Panc1 (cell line): ENCODE data around the gene AATF. TPM values are rescaled to one million over a fixed set of nuclear protein-coding genes. Genes with fewer than 3 reads are reported as not detected.

ENCODE experiments used
- ATAC-seq: fragments of 200-7000 bp; cut with Tn5 transposase; 2 replicates; pipeline ENCODE4 v1.9.1; 2020; ENCODE audit warnings: mild to moderate bottlenecking, moderate library complexity
- BruUV-seq: library from RNA; stranded (reverse); fragments of 400-500 nt; replicated peaks from 2 replicates; lab custom pipeline; 2021; lab: Mats Ljungman, UMichigan
- CTCF ChIA-PET: fragments of 300-600 bp; sonication (Branson Sonifier 250); formaldehyde crosslinking; loops from one replicate; lab custom pipeline; 2022; ENCODE audit warnings: antibody characterized with exemption; lab: Charles Lee
- POLR2A ChIA-PET: fragments of 300-600 bp; sonication (Branson Sonifier 250); formaldehyde crosslinking; loops from one replicate; lab custom pipeline; 2022; ENCODE audit warnings: antibody characterized with exemption; lab: Charles Lee
- DNase-seq: peaks from one replicate; pipeline ENCODE4 v3.0.0-alpha.2; 2010; ENCODE audit warnings: low read depth, low spot score
- H3K27ac ChIP-seq: 2 replicates; pipeline ENCODE4 v1.5.1; 2011; ENCODE audit warnings: mild to moderate bottlenecking, low read length, inconsistent platforms
- H3K27me3 ChIP-seq: fragments of 200-500 bp; sonication (Bioruptor generic); 2 replicates; pipeline ENCODE4 v1.6.0; 2014; ENCODE audit warnings: low read length, inconsistent platforms; ENCODE audit not compliant: control insufficient read depth, insufficient read depth
- H3K36me3 ChIP-seq: fragments of 200-500 bp; sonication (Bioruptor generic); 2 replicates; pipeline ENCODE4 v1.5.1; 2014; ENCODE audit warnings: inconsistent platforms, mild to moderate bottlenecking, low read length, moderate library complexity; ENCODE audit not compliant: control insufficient read depth, insufficient read depth
- H3K4me1 ChIP-seq: 2 replicates; pipeline ENCODE4 v1.5.1; 2011; ENCODE audit warnings: inconsistent platforms, mild to moderate bottlenecking, low read length, moderate library complexity; ENCODE audit not compliant: control insufficient read depth, insufficient read depth
- H3K4me3 ChIP-seq, 2 experiments: 2 replicates each; pipeline ENCODE4 v1.5.1; 2011 to 2012; ENCODE audit warnings: low read depth in 2 of 2, low read length in 2 of 2, mild to moderate bottlenecking in 2 of 2, inconsistent platforms in 1 of 2, moderate library complexity in 1 of 2
- H3K9me3 ChIP-seq: fragments of 200-500 bp; sonication (Bioruptor generic); 2 replicates; pipeline ENCODE4 v1.5.1; 2014; ENCODE audit warnings: low read depth, mild to moderate bottlenecking, inconsistent platforms, low read length, moderate library complexity; ENCODE audit not compliant: control insufficient read depth, insufficient read depth
- POLR2AphosphoS5 ChIP-seq: IDR thresholded peaks from 2 replicates; pipeline ENCODE4 v1.6.1; 2012; ENCODE audit warnings: mild to moderate bottlenecking, low read depth, low read length, moderate library complexity
- REST ChIP-seq, 2 experiments: IDR thresholded peaks; 2 replicates each; pipeline ENCODE4 v1.6.1; 2011 to 2012; ENCODE audit warnings: low read depth in 2 of 2, control low read depth in 1 of 2, low read length in 1 of 2, mild to moderate bottlenecking in 1 of 2, moderate library complexity in 1 of 2; ENCODE audit not compliant: insufficient read depth in 1 of 2
- SIN3A ChIP-seq: IDR thresholded peaks from 2 replicates; pipeline ENCODE4 v1.6.1; 2012; ENCODE audit warnings: low read depth, mild to moderate bottlenecking, low read length, moderate library complexity, borderline replicate concordance; ENCODE audit not compliant: insufficient read depth
- TCF7L2 ChIP-seq: IDR thresholded peaks from 2 replicates; pipeline ENCODE4 v1.6.1; 2011; ENCODE audit warnings: mild to moderate bottlenecking, low read depth, low read length, inconsistent platforms
- in situ Hi-C: cut with HindIII; loops from 2 replicates; pipeline ENCODE4 v1.10.0; 2016; ENCODE audit warnings: low sequenced_read_pairs, low pct_unique_long_range_greater_than_20kb
- intact Hi-C: fragments of 100-400 bp; cut with micrococcal nuclease; formaldehyde crosslinking; loops from one replicate; pipeline ENCODE4 v1.10.0; 2022; ENCODE audit not compliant: unreplicated experiment
- total RNA-seq: library from RNA; stranded (reverse); gene quantifications from one replicate; pipeline ENCODE4 v1.2.1, GENCODE V29; 2021; ENCODE audit not compliant: unreplicated experiment
- TF ChIP-seq, protein P1 (sequence below): fragments of 450-650 bp; IDR thresholded peaks from 2 replicates; pipeline ENCODE4 v1.5.1; 2017; ENCODE audit warnings: mild to moderate bottlenecking

Gene AATF
- total RNA-seq, 1 experiment from 2014 or later = 58.1 TPM

- in situ Hi-C loops = no loop called here
- Histone ChIP-seq H3K27ac (no peak overlapping the region), H3K4me3 (no peak overlapping the region), H3K4me1 (no peaks in the 10 kb centered on the region), H3K27me3 (no peaks in the 10 kb centered on the region), H3K9me3 (no peaks in the 10 kb centered on the region), H3K36me3 (peaks cover 8% of the 10 kb centered on the region; the same call in 1 of the 2 replicates)
- intact Hi-C loops = no loop called here
- BruUV-seq = no TSS peak
- ChIA-PET POLR2A (no interaction called here), CTCF (no interaction called here)
- ATAC-seq (no peak), DNase-seq (no peak)
- TF ChIP-seq TCF7L2 (no peak), SIN3A (no peak), POLR2AphosphoS5 (no peak), REST (IDR thresholded peaks at IDR 0.05; ENCODE audit: insufficient read depth in 1 of 2, low read depth in 2 of 2, low read length in 1 of 2) (no peak)
- TF ChIP-seq, protein P1, sequence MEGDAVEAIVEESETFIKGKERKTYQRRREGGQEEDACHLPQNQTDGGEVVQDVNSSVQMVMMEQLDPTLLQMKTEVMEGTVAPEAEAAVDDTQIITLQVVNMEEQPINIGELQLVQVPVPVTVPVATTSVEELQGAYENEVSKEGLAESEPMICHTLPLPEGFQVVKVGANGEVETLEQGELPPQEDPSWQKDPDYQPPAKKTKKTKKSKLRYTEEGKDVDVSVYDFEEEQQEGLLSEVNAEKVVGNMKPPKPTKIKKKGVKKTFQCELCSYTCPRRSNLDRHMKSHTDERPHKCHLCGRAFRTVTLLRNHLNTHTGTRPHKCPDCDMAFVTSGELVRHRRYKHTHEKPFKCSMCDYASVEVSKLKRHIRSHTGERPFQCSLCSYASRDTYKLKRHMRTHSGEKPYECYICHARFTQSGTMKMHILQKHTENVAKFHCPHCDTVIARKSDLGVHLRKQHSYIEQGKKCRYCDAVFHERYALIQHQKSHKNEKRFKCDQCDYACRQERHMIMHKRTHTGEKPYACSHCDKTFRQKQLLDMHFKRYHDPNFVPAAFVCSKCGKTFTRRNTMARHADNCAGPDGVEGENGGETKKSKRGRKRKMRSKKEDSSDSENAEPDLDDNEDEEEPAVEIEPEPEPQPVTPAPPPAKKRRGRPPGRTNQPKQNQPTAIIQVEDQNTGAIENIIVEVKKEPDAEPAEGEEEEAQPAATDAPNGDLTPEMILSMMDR = no peak
Observed at GRCh38 chr17:37100231-37100630, 151.5 kb downstream of the AATF start.

DNA sequence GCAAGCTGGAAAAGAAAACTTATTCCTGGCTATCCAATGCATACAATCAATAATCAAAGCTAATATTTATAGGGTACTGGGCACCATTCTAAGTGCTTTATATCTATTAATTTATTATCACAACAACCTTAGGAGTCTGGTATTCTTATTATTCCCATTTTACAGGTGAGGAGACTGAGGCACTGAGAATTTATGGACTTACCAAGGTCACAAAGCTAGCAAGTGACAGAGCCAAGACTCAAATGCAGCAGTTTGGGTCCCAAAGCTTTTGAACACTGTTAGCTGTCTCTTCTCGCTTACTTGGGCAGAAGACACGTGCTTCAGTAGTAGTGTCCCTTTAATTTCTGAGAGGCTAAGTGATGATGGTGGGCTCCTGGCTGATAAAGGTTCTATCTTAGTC lies 152.6 kb downstream of the AATF start:
- POLR2A ChIA-PET = interaction anchor here (0.7 kb wide), 1 partner anchor 303 kb away, joined by 5 read pairs; no protein-coding TSS in a partner anchor
- CTCF ChIA-PET = no interaction called here
- BruUV-seq = no TSS peak

More for the DNA sequence above, 152.6 kb downstream of the AATF start:
- TF ChIP-seq, protein P1 = no peak
- TF ChIP-seq REST (IDR thresholded peaks at IDR 0.05; ENCODE audit: insufficient read depth in 1 of 2, low read depth in 2 of 2, low read length in 1 of 2) = no peak
- no peak for TF ChIP-seq SIN3A
- TF ChIP-seq TCF7L2 = no peak
- no peak for TF ChIP-seq POLR2AphosphoS5
- H3K27ac ChIP-seq = no peak overlapping the region
- intact Hi-C loops = no loop called here
- no peaks in the 10 kb centered on the region for H3K9me3 ChIP-seq
- no peaks in the 10 kb centered on the region for H3K4me1 ChIP-seq
- no peak overlapping the region for H3K4me3 ChIP-seq
- peaks cover 8% of the 10 kb centered on the region; the same call in 1 of the 2 replicates for H3K36me3 ChIP-seq
- DNase-seq (no peak), ATAC-seq (no peak)
- no peaks in the 10 kb centered on the region for H3K27me3 ChIP-seq
- in situ Hi-C loops = no loop called here
